GM18909 (cell line): ENCODE results near the gene PTPRA.
"Not testable (repeated sequence)": the region's sequence is repeated elsewhere in the genome, so short reads cannot be mapped to it uniquely, and the experiment has no call there.

ENCODE experiments used
- ATAC-seq: cut with Tn5 transposase; IDR thresholded peaks from one replicate; pipeline ENCODE4 v1.9.1; 2021; ENCODE audit warnings: mild to moderate bottlenecking; ENCODE audit not compliant: unreplicated experiment, poor library complexity

PTPRA gene

DNA sequence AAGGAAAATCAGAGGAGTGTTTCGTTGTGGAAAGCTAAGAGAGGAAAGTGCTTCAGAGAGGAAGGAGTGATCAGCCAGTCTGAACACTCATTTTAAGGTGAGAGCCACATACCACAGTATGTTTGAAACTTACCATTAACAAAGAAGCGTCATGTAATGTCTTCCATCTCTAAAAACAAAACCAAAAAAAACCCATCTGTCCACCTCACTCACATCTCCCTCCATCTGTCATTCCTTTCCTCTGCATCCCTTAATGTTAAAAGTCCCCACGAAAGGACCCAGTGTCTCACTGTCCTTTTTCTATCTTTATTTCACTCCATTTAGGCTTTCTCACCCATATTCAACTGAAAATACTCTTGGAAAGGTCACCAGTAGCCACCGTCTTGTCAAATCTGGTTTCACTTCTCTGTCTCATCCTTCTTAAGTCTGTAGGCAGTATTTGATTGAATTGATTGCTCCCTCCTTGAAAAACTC, 110.8 kb downstream of the PTPRA start:
- ATAC-seq: peak; percentile 72

GRCh38 chr20:2984956-2985661, 111.8 kb downstream of the PTPRA start:
- ATAC-seq: no peak

DNA sequence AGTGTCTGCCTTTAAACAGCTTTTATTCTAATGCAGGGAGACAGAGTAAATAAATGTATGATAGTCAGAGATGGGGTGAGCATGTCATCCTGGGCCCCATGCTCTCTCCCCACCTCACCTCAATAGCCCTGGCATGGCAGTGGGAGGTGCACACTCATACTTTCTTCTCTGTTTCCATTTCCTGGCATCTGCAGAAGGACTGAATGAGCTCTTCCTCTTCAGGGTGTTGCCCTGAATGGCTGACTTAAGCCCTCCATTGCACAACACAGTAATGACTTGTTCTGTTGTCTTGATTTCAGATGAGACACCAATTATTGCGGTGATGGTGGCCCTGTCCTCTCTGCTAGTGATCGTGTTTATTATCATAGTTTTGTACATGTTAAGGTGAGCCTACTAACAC, 113.2 kb downstream of the PTPRA start:
- ATAC-seq: no peak

DNA sequence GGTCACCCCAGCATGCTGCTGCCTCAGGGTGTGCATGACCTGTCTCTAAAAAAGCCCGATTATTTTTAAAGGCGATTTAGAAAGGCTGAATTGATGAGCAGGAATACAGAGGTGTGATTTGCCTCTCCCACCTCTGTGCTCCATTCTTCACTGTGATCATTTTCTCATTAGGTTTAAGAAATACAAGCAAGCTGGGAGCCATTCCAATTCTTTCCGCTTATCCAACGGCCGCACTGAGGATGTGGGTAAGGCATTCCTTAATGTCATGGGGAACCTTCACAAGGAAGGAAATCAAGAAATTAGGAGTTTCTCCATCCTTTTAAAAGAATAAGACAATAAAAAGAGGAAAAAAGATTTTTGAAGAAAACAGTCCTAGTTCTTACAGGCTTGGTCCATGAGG, 114.6 kb downstream of the PTPRA start:
- no peak for ATAC-seq

- ATAC-seq: no peak
These were observed 118.3 kb downstream of the PTPRA start for GRCh38 chr20:2991532-2991931.

DNA sequence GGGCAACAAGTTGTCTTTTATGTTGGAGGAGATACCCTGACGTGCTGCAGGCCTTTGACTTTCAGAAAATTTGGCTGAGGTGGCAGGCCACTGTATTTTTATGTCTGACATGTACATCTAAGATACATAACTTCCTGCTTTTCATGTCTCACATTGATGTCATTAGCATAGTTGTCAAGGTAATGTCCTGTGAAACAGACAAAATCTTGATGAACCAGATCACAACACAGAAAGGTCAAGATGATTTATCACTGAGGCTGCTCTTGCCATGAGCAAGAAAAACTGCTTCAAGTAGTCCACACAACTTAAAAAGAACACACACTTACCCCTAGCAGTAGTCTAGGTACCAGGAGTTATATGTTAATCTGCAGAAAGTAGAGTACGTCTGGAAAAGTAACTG, 120.0 kb downstream of the PTPRA start:
- ATAC-seq: no peak

DNA sequence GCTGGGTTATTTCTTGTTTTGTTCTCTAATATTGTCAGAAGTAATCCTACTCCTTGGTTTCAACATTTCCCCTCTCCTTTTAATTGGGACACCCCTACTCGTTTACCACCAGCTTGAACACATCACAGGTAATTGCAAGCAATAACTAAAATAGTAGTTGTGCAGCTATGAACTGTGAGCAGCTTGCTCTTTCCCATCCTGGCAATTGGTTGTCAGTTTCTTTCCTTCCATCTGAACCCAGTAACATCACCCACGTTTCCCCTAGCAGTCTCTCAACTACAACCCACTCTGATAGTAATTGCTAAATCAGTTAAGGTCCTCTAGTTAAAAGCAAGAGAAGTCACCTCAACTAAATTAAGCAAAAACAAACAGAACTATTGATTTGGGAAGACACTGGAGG, 122.5 kb downstream of the PTPRA start:
- no peak for ATAC-seq

DNA sequence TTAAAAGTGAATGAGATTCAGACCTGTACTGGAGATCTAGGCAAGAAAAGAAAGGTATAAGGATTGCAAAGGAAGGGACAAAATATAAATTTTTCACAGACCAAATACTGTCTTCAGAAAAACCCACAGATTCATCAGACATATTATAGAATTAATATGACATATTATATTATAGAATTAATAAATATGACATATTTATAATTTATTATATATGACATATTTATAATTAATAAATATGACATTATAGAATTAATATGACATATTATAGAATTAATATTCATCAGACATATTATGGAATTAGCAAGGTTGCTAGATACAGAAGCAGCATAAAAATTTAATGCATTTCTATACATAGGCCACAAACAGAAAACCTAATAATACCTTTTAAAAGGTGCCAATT, 125.4 kb downstream of the PTPRA start:
- ATAC-seq: no peak

DNA sequence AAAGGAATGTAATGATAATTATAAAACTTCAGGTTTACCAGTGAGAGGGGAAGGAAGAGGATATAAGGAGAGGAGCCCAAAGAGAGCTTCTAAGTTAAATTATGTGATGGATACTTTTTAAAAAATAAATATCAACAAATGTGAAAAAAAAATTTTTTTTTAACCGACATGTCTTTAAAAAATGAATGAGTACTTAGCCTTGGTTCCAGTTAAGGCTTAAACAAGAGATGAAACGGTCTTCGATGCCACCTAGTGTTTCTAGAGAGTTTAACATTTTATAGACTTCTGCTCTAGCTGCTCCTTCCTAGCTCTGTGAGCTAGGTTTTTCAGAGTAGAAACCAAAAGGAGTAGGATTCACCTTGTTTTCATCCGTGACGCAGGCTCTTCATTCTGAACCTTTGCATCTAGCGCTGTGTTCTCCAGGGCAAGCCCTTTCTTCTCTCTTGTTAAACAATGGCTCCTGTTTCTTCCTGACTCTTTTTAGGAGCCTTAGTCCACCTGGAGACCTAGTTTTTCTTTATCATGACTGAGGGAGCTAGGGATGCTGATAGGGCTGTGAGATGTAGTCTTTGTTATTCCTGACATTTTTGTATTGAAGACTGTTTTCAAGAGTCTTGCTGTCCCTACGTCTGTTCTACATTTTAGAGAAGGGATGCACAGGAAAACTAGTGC, 127.7 kb downstream of the PTPRA start:
- ATAC-seq: no peak

GRCh38 chr20:3003416-3003815, 130.1 kb downstream of the PTPRA start:
- no peak for ATAC-seq

GRCh38 chr20:3010985-3011723, 137.9 kb downstream of the PTPRA start:
- ATAC-seq: no peak

- no peak for ATAC-seq
These were observed 138.5 kb downstream of the PTPRA start for GRCh38 chr20:3011752-3012151.

- no peak for ATAC-seq
These were observed 140.5 kb downstream of the PTPRA start for GRCh38 chr20:3013771-3014170.

DNA sequence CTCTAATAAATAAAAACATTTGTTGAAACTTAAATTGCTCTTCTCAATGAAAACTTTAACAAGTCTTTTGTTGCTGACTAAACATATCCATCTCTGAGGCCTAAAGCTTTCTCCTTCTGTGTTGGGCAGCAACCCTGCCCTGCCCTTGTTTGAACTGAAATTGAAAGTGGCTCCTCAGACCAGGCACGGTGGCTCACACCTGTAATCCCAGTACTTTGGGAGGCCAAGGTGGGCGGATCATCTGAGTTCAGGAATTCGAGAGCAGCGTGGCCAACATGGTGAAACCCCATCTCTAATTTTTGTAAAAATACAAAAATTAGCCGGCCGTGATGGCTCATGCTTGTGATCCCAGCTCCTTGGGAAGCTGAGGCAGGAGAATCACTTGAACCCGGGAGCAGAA, 140.9 kb downstream of the PTPRA start:
- no peak for ATAC-seq

- ATAC-seq: no peak
These were observed 141.4 kb downstream of the PTPRA start for GRCh38 chr20:3014662-3015061.

DNA sequence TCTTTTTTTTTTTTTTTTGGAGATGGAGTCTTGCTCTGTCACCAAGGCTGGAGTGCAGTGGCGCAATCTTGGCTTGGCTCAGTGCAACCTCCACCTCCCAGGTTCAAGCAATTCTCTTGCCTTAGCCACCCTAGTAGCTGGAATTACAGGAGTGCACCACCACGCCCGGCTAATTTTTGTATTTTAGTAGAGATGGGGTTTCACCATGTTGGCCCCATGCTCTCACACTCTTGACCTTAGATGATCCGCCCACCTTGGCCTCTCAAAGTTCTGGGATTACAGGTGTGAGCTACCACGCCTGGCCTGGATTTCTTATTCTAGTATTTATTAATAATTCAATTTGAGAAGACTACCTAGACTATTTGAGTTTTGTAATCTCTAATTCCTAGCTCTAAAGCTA, 142.0 kb downstream of the PTPRA start:
- ATAC-seq: not testable (repeated sequence)

GRCh38 chr20:3021327-3021726, 148.0 kb downstream of the PTPRA start:
- ATAC-seq: no peak

- no peak for ATAC-seq
These were observed 148.5 kb downstream of the PTPRA start for GRCh38 chr20:3021777-3022176.

- ATAC-seq: not testable (repeated sequence)
These were observed 149.5 kb downstream of the PTPRA start for GRCh38 chr20:3022559-3023490.

GRCh38 chr20:3027987-3028386, 154.7 kb downstream of the PTPRA start:
- no peak for ATAC-seq
